Gastrocnemius medialis (tissue), 4 donors: ENCODE measurements around the gene CCNI.

Experiments used
- CTCF ChIP-seq, 5 experiments: fragments of 450-650 bp in 3 of 5; fragments of 200-600 bp in 2 of 5; sonication (generic) in 2 of 5; IDR thresholded peaks in 4 of 5; conservative IDR thresholded peaks in 1 of 5; 1 replicate in 4 of 5; 2 replicates in 1 of 5; pipeline ENCODE4 v1.5.1; 2016 to 2019; ENCODE audit warnings: antibody characterized with exemption in 5 of 5, mild to moderate bottlenecking in 3 of 5, moderate library complexity in 3 of 5
- POLR2A ChIP-seq, 2 donors: fragments of 450-650 bp; IDR thresholded peaks; one replicate each; pipeline ENCODE4 v1.6.1; 2017; ENCODE audit warnings: antibody characterized with exemption in 2 of 2, mild to moderate bottlenecking in 2 of 2, moderate library complexity in 2 of 2

- no peak for TF ChIP-seq CTCF (IDR thresholded peaks at IDR 0.05 in 4 of 5, conservative IDR thresholded peaks at IDR 0.05 in 1 of 5)
- TF ChIP-seq POLR2A (IDR thresholded peaks at IDR 0.05): no peak
Observed at GRCh38 chr4:77028246-77028645, 47.5 kb downstream of the CCNI start.
